Loucy (cell line): Measurements from ENCODE around the gene P3H1.

Source experiments
- H2AFZ ChIP-seq: fragments of 200-600 bp; sonication (generic); 2 replicates; pipeline ENCODE4 v1.6.0; 2016; ENCODE audit warnings: antibody characterized with exemption, mild to moderate bottlenecking, low read length, moderate library complexity
- H3F3A ChIP-seq: fragments of 200-600 bp; 2 replicates; pipeline ENCODE4 v1.6.0; 2016; ENCODE audit warnings: antibody characterized with exemption, low read depth, mild to moderate bottlenecking
- H3K27me3 ChIP-seq: fragments of 200-600 bp; sonication (generic); 2 replicates; pipeline ENCODE4 v1.6.1; 2014; ENCODE audit warnings: low read length, mild to moderate bottlenecking; ENCODE audit not compliant: insufficient read depth, poor library complexity, severe bottlenecking
- H3K36me3 ChIP-seq: fragments of 200-600 bp; sonication (generic); 2 replicates; pipeline ENCODE4 v1.6.1; 2016; ENCODE audit warnings: low read length; ENCODE audit not compliant: insufficient read depth
- H3K4me1 ChIP-seq: fragments of 200-600 bp; sonication (generic); 2 replicates; pipeline ENCODE4 v1.5.1; 2014; ENCODE audit warnings: low read length, mild to moderate bottlenecking; ENCODE audit not compliant: insufficient read depth, poor library complexity, severe bottlenecking
- H3K4me2 ChIP-seq: fragments of 200-600 bp; sonication (generic); 2 replicates; pipeline ENCODE4 v1.6.0; 2014; ENCODE audit warnings: antibody characterized with exemption, low read length, low read depth, mild to moderate bottlenecking; ENCODE audit not compliant: poor library complexity, severe bottlenecking
- H3K4me3 ChIP-seq: fragments of 200-600 bp; sonication (generic); 2 replicates; pipeline ENCODE4 v1.5.1; 2014; ENCODE audit warnings: low read length, mild to moderate bottlenecking, mixed read lengths; ENCODE audit not compliant: poor library complexity, severe bottlenecking
- H3K79me2 ChIP-seq: fragments of 200-600 bp; sonication (generic); 2 replicates; pipeline ENCODE4 v1.6.1; 2014; ENCODE audit warnings: low read length; ENCODE audit not compliant: insufficient read depth
- H3K9ac ChIP-seq: fragments of 200-600 bp; sonication (generic); 2 replicates; pipeline ENCODE4 v1.6.0; 2014; ENCODE audit warnings: mild to moderate bottlenecking, low read depth, low read length, moderate library complexity; ENCODE audit not compliant: poor library complexity, severe bottlenecking
- H3K9me2 ChIP-seq: fragments of 200-600 bp; sonication (generic); replicated peaks from 2 replicates; pipeline ENCODE4 v1.6.1; 2016; ENCODE audit warnings: low read depth, low read length, mixed read lengths
- H3K9me3 ChIP-seq: fragments of 200-600 bp; sonication (generic); 2 replicates; pipeline ENCODE4 v1.6.1; 2014; ENCODE audit warnings: mild to moderate bottlenecking, antibody characterized with exemption, low read length, low read depth; ENCODE audit not compliant: insufficient read depth
- H4K20me1 ChIP-seq: fragments of 200-600 bp; sonication (generic); 2 replicates; pipeline ENCODE4 v1.6.0; 2014; ENCODE audit warnings: antibody characterized with exemption, low read length, mild to moderate bottlenecking; ENCODE audit not compliant: insufficient read depth, poor library complexity, severe bottlenecking
- EZH2phosphoT487 ChIP-seq: fragments of 200-600 bp; IDR thresholded peaks from 2 replicates; pipeline ENCODE4 v1.6.1; 2018; ENCODE audit warnings: antibody characterized with exemption, mild to moderate bottlenecking, moderate library complexity, borderline replicate concordance
- TF ChIP-seq, protein P1 (sequence below): fragments of 200-600 bp; sonication (generic); conservative IDR thresholded peaks from 2 replicates; pipeline ENCODE4 v1.5.1; 2014; ENCODE audit warnings: mild to moderate bottlenecking, antibody characterized with exemption, low read length

Gene P3H1

GRCh38 chr1:42807056-42807668, 40.3 kb upstream of the P3H1 start:
- Histone ChIP-seq H2AFZ (no peak overlapping the region), H3K9me3 (no peaks in the 10 kb centered on the region), H3K27me3 (no peaks in the 10 kb centered on the region), H3K4me2 (no peak overlapping the region), H3K4me3 (no peak overlapping the region), H3F3A (no peaks in the 10 kb centered on the region), H3K79me2 (no peaks in the 10 kb centered on the region), H3K9me2 (no peaks in the 10 kb centered on the region), H3K4me1 (no peaks in the 10 kb centered on the region), H4K20me1 (no peaks in the 10 kb centered on the region), H3K36me3 (no peaks in the 10 kb centered on the region), H3K9ac (no peak overlapping the region)
- no peak for TF ChIP-seq EZH2phosphoT487
- TF ChIP-seq, protein P1, sequence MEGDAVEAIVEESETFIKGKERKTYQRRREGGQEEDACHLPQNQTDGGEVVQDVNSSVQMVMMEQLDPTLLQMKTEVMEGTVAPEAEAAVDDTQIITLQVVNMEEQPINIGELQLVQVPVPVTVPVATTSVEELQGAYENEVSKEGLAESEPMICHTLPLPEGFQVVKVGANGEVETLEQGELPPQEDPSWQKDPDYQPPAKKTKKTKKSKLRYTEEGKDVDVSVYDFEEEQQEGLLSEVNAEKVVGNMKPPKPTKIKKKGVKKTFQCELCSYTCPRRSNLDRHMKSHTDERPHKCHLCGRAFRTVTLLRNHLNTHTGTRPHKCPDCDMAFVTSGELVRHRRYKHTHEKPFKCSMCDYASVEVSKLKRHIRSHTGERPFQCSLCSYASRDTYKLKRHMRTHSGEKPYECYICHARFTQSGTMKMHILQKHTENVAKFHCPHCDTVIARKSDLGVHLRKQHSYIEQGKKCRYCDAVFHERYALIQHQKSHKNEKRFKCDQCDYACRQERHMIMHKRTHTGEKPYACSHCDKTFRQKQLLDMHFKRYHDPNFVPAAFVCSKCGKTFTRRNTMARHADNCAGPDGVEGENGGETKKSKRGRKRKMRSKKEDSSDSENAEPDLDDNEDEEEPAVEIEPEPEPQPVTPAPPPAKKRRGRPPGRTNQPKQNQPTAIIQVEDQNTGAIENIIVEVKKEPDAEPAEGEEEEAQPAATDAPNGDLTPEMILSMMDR = no peak

GRCh38 chr1:42806593-42806992, 39.8 kb upstream of the P3H1 start:
- no peaks in the 10 kb centered on the region for H3K4me1 ChIP-seq
- H3K9me2 ChIP-seq = no peaks in the 10 kb centered on the region
- no peaks in the 10 kb centered on the region for H3F3A ChIP-seq
- H2AFZ ChIP-seq = no peak overlapping the region
- H3K4me3 ChIP-seq = no peak overlapping the region
- no peaks in the 10 kb centered on the region for H3K79me2 ChIP-seq
- no peak overlapping the region for H3K4me2 ChIP-seq
- no peaks in the 10 kb centered on the region for H3K9me3 ChIP-seq
- TF ChIP-seq EZH2phosphoT487 = no peak
- TF ChIP-seq, protein P1 = no peak
- H3K9ac ChIP-seq = no peak overlapping the region
- H3K36me3 ChIP-seq = no peaks in the 10 kb centered on the region
- H4K20me1 ChIP-seq = no peaks in the 10 kb centered on the region
- no peaks in the 10 kb centered on the region for H3K27me3 ChIP-seq

GRCh38 chr1:42806171-42806570, 39.3 kb upstream of the P3H1 start:
- Histone ChIP-seq H3K4me1 (no peaks in the 10 kb centered on the region), H3K9ac (no peak overlapping the region), H3K36me3 (no peaks in the 10 kb centered on the region), H3K9me2 (no peaks in the 10 kb centered on the region), H3F3A (no peaks in the 10 kb centered on the region), H3K4me3 (no peak overlapping the region), H3K79me2 (no peaks in the 10 kb centered on the region), H2AFZ (no peak overlapping the region), H3K4me2 (no peak overlapping the region), H3K27me3 (no peaks in the 10 kb centered on the region), H3K9me3 (no peaks in the 10 kb centered on the region), H4K20me1 (no peaks in the 10 kb centered on the region)
- TF ChIP-seq, protein P1 = no peak
- TF ChIP-seq EZH2phosphoT487 = no peak
